Pancreas (tissue), 10 donors: ENCODE results near the gene NR5A1. TPM values are rescaled to one million over a fixed set of nuclear protein-coding genes. Genes with fewer than 3 reads are reported as not detected.

Source experiments
- ATAC-seq, 4 donors: fragments of 200-7000 bp; cut with Tn5 transposase; one replicate each; pipeline versions ENCODE4 v1.8.0 to v1.9.1; 2020; ENCODE audit warnings: mild to moderate bottlenecking in 4 of 4, moderate library complexity in 4 of 4
- DNase-seq, 6 donors: peaks; one replicate each; pipeline ENCODE4 v3.0.0-alpha.2; 2020
- FAIRE-seq: peaks from 2 replicates; lab custom pipeline; 2012; peaks lifted over from hg19 to GRCh38; lab: Jason Lieb, UNC
- H3K27ac ChIP-seq, 4 donors: fragments of 200-600 bp; sonication (generic); 1 replicate in 3 of 4; 2 replicates in 1 of 4; pipeline versions ENCODE4 v1.5.0 to v1.8.0; 2020
- H3K27me3 ChIP-seq, 4 donors: fragments of 200-600 bp; one replicate each; pipeline ENCODE4 v1.8.0; 2021
- H3K36me3 ChIP-seq, 3 donors: fragments of 200-600 bp; sonication (generic) in 1 of 3; one replicate each; pipeline versions ENCODE4 v1.5.0 to v1.8.0; 2020 to 2021
- H3K4me1 ChIP-seq, 3 donors: fragments of 200-600 bp; one replicate each; pipeline ENCODE4 v1.8.0; 2021
- H3K4me3 ChIP-seq, 4 donors: fragments of 200-600 bp; sonication (generic) in 2 of 4; one replicate each; pipeline versions ENCODE4 v1.5.0 to v1.8.0; 2020 to 2021
- H3K9me3 ChIP-seq, 4 donors: fragments of 200-600 bp; one replicate each; pipeline ENCODE4 v1.8.0; 2021
- WGBS, 2 donors: extraction: QIAGEN DNeasy Blood & Tissue Kit; methylation state at CpG; one replicate each; pipeline ENCODE4 v1.1.7; 2013; 5-methylcytosine and 5-hydroxymethylcytosine counted together
- intact Hi-C, 3 donors: fragments of 100-400 bp; cut with DNase I; formaldehyde crosslinking; loops; one replicate each; pipeline versions ENCODE4 v1.11.1 to v1.14.2; 2022
- polyA plus RNA-seq, 2 donors: library from polyadenylated mRNA; stranded (reverse); fragments of 200-250 nt; gene quantifications; one replicate each; pipeline ENCODE4 v1.2.3, GENCODE V29; 2013
- total RNA-seq, 6 donors: library from RNA; stranded (reverse); fragmentation: NEBNext Ultra II Directional in 4 of 6; extraction: Animal tissue kit (Norgen Biotek cat#: 25700) in 4 of 6; gene quantifications; one replicate each; pipeline versions ENCODE4 v1.2.1 to v1.2.4, GENCODE V29; 2021 to 2023
- TF ChIP-seq, protein P1 (sequence below), 4 donors: fragments of 200-600 bp; sonication (generic) in 3 of 4; IDR thresholded peaks; one replicate each; pipeline versions ENCODE4 v1.5.0 to v1.8.0; 2021; ENCODE audit warnings: antibody characterized with exemption in 4 of 4
- donor health status: healthy with polysubstance abuse.
- donor health status: DM: no; HTN: no; CAD: no; lungs with moderate emphysema.
- donor health status: DM: no; HTN: no; CAD: no.
- donor health status: control.
- donor health status: control.
- donor health status: Bipolar disorder and iron deficiency.
- donor health status: DM: yes; HTN: yes; CAD: no.
- donor health status: DM: no; HTN: no; CAD: no.
- donor health status: DM: no; HTN: no; CAD: no.
- donor health status: DM: yes; HTN: yes; CAD: no.

Gene NR5A1
- total and polyA plus RNA-seq, 8 donors, result 0.05 to 0.28 TPM; not detected in 6

DNA sequence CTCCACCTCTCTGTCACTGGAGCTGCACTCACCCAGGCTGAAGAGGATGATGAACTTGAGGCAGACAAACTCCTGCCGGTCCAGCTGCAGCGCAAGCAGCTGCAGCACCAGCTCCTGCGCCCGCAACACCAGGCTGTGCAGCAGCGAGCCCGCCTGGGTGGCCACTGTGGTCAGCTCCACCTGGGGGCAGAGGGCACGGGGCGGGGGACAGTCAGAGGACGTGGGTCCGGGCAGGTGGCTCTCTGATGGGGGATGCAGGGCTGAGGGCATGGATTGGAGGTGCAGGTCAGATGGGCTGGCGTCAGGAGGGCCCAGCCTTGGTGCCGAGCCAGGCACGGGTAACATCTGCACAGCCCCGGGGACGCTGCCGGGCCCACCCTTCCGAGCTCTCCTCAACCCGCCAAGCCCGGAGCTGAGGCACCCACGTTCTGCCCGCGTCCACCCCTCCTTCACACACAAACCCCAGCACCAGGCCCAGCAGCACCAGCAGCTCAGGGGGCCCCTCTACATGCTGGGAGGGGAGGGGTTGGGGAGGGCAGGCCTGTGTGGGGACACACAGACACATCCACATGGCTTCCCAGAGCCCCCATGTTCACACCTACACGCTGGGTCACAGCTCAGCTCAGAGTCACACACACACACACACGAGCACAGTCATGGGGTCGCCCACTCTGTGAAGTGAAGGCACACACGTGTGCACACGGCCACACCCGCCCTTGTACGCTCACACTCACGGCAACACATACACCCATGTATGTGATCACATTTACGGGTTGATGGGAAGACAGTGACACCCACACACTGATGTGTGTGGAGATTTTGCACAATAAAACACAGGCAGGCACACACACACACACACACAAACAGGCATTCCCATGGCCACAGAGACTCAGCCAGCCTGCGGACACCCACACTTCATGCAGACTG is 15.9 kb downstream of the NR5A1 start:
- peaks cover 0 to 2% (median 0%) of the 10 kb centered on the region in 4 donors for H3K27me3 ChIP-seq
- no peak for ATAC-seq
- TF ChIP-seq, protein P1, sequence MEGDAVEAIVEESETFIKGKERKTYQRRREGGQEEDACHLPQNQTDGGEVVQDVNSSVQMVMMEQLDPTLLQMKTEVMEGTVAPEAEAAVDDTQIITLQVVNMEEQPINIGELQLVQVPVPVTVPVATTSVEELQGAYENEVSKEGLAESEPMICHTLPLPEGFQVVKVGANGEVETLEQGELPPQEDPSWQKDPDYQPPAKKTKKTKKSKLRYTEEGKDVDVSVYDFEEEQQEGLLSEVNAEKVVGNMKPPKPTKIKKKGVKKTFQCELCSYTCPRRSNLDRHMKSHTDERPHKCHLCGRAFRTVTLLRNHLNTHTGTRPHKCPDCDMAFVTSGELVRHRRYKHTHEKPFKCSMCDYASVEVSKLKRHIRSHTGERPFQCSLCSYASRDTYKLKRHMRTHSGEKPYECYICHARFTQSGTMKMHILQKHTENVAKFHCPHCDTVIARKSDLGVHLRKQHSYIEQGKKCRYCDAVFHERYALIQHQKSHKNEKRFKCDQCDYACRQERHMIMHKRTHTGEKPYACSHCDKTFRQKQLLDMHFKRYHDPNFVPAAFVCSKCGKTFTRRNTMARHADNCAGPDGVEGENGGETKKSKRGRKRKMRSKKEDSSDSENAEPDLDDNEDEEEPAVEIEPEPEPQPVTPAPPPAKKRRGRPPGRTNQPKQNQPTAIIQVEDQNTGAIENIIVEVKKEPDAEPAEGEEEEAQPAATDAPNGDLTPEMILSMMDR (IDR thresholded peaks at IDR 0.05), result no peak
- DNase-seq, result no peak
- H3K9me3 ChIP-seq, result no peaks in the 10 kb centered on the region
- no peaks in the 10 kb centered on the region for H3K4me1 ChIP-seq
- no peak for FAIRE-seq
- no peaks in the 10 kb centered on the region for H3K36me3 ChIP-seq
- no peak overlapping the region for H3K27ac ChIP-seq
- WGBS, 2 donors, result 72 to 76% methylated on average over 32 of the region's 32 CpGs
- intact Hi-C loops, result no loop called here
- H3K4me3 ChIP-seq, result no peak overlapping the region

DNA sequence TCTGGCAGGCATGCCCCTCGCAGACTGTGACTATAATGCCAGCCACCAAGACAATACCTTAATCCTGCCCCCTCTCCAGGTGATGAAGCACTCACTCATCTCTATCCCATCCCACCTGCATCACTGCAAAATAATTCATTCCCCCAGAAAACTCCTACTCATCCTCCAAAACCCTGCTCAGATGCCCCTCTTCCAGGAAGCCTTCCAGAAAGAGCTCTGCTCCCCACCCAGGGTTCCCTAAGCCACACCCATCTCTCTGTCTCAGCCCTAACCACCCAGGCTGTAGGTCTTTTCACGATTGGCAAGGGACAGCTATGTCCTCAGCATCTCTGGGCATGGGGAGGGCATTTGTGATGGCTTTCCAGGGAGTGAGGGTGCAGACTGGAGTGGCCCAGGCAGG is 17.2 kb downstream of the NR5A1 start:
- Histone ChIP-seq H3K36me3 (no peaks in the 10 kb centered on the region), H3K4me3 (no peak overlapping the region), H3K9me3 (no peaks in the 10 kb centered on the region), H3K4me1 (no peaks in the 10 kb centered on the region), H3K27me3 (peaks cover 0 to 2% (median 0%) of the 10 kb centered on the region in 4 donors), H3K27ac (no peak overlapping the region)
- intact Hi-C loops, result no loop called here
- no peak for DNase-seq
- 64 to 79% methylated on average over 2 of the region's 2 CpGs for WGBS, 2 donors
- TF ChIP-seq, protein P1 (IDR thresholded peaks at IDR 0.05), result no peak
- no peak for FAIRE-seq
- ATAC-seq, result no peak

DNA sequence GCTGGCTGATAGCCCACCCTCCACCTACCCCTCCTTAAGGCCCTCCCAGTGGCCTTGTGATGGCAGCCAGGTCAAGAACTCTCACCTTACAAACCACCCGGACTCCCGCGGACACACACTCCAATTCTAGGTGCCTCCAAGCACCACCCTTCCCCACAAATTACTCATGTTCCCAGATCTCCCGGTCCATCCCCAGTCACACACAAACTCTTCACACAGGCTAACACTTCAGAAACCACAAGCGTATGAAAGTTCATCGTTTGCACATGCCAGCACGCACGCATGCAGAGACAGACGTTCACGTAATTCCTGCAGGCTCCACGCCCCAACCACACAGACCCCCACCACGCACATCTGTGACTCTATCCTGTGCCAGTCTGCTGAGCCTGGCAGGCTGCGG is 18.0 kb downstream of the NR5A1 start:
- no peaks in the 10 kb centered on the region for H3K9me3 ChIP-seq
- H3K36me3 ChIP-seq, result no peaks in the 10 kb centered on the region
- peaks cover 0 to 2% (median 0%) of the 10 kb centered on the region in 4 donors for H3K27me3 ChIP-seq
- ATAC-seq (no peak), FAIRE-seq (no peak), DNase-seq (peak in 1 of 6 donors; percentile 32)
- no peak overlapping the region for H3K27ac ChIP-seq
- intact Hi-C loops, result no loop called here
- H3K4me3 ChIP-seq, result no peak overlapping the region
- no peaks in the 10 kb centered on the region for H3K4me1 ChIP-seq
- TF ChIP-seq, protein P1 (IDR thresholded peaks at IDR 0.05), result no peak
- WGBS, 2 donors, result 49 to 57% methylated on average over 13 of the region's 13 CpGs

DNA sequence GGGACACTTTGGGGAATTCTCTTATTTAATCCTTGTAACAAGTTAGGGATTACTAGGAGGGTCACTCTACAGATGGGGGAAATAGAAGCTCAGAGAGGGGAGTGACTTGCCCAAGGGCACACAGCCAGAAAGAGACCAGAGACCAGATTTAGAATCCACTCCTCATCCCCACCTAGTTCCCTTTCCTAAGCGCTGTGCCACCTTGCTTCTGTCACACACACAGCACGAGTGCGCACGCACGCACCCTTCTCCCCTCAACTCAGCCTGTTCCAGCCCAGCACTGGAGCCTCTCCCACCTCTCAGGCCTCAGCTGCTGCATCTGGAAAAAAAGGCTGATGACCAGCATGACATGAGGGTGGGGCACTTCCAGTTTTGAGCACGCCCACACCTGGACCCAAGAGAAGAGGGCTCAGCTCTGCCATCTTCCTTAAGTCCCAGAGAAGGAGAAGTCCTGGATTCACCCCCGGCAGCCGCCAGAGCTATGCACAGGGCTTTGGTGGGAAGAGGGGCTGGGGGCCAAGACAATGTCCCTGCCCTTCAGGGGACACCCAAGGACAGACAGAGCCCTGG is 18.5 kb downstream of the NR5A1 start:
- H3K27ac ChIP-seq, result no peak overlapping the region
- intact Hi-C loops, result no loop called here
- H3K27me3 ChIP-seq, result peaks cover 0 to 2% (median 0%) of the 10 kb centered on the region in 4 donors
- no peaks in the 10 kb centered on the region for H3K36me3 ChIP-seq
- no peak for FAIRE-seq
- H3K4me3 ChIP-seq, result no peak overlapping the region
- H3K4me1 ChIP-seq, result no peaks in the 10 kb centered on the region
- no peaks in the 10 kb centered on the region for H3K9me3 ChIP-seq
- TF ChIP-seq, protein P1 (IDR thresholded peaks at IDR 0.05), result no peak
- ATAC-seq, result no peak
- WGBS, 2 donors, result 83 to 96% methylated on average over 8 of the region's 8 CpGs
- peak in 1 of 6 donors; percentile 37 for DNase-seq
